IMR-90 (cell line): Measurements from ENCODE around the gene HTT.

ENCODE experiments used
- CEBPB ChIP-seq: IDR thresholded peaks from 2 replicates; pipeline ENCODE4 v1.6.1; 2012; ENCODE audit warnings: low read depth, low read length, improper control_type of control experiment
- FOS ChIP-seq: fragments of 150-350 bp; IDR thresholded peaks from 2 replicates; pipeline ENCODE4 v1.6.1; 2016; ENCODE audit warnings: low read depth, low read length
- MAFK ChIP-seq: IDR thresholded peaks from 2 replicates; pipeline ENCODE4 v1.6.1; 2012; ENCODE audit warnings: low read depth, low read length, improper control_type of control experiment
- POLR2A ChIP-seq: IDR thresholded peaks from 2 replicates; pipeline ENCODE4 v1.6.1; 2012; ENCODE audit warnings: mild to moderate bottlenecking, low read depth, low read length
- RAD21 ChIP-seq: IDR thresholded peaks from 2 replicates; pipeline ENCODE4 v1.6.1; 2012; ENCODE audit warnings: low read length, improper control_type of control experiment
- RFX5 ChIP-seq: IDR thresholded peaks from 2 replicates; pipeline ENCODE4 v1.8.0; 2012; ENCODE audit warnings: low read depth, mild to moderate bottlenecking, low read length, moderate library complexity
- TF ChIP-seq, protein P1 (sequence below): conservative IDR thresholded peaks from 2 replicates; pipeline ENCODE4 v1.5.1; 2012; ENCODE audit warnings: mild to moderate bottlenecking, low read depth, low read length, improper control_type of control experiment
- TF ChIP-seq, protein P2 (sequence below): fragments of 150-350 bp; IDR thresholded peaks from 2 replicates; pipeline ENCODE4 v1.6.1; 2017; ENCODE audit warnings: mild to moderate bottlenecking, antibody characterized with exemption, low read length, low read depth
- TF ChIP-seq, protein P3 (sequence below): fragments of 150-350 bp; IDR thresholded peaks from 2 replicates; pipeline ENCODE4 v1.6.1; 2016; ENCODE audit warnings: low read depth, mild to moderate bottlenecking, low read length, moderate library complexity, borderline replicate concordance

GRCh38 chr4:3287271-3287971, 212.9 kb downstream of the HTT start:
- TF ChIP-seq, protein P1, sequence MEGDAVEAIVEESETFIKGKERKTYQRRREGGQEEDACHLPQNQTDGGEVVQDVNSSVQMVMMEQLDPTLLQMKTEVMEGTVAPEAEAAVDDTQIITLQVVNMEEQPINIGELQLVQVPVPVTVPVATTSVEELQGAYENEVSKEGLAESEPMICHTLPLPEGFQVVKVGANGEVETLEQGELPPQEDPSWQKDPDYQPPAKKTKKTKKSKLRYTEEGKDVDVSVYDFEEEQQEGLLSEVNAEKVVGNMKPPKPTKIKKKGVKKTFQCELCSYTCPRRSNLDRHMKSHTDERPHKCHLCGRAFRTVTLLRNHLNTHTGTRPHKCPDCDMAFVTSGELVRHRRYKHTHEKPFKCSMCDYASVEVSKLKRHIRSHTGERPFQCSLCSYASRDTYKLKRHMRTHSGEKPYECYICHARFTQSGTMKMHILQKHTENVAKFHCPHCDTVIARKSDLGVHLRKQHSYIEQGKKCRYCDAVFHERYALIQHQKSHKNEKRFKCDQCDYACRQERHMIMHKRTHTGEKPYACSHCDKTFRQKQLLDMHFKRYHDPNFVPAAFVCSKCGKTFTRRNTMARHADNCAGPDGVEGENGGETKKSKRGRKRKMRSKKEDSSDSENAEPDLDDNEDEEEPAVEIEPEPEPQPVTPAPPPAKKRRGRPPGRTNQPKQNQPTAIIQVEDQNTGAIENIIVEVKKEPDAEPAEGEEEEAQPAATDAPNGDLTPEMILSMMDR = no peak
- TF ChIP-seq POLR2A = no peak
- TF ChIP-seq CEBPB = no peak
- TF ChIP-seq, protein P2, sequence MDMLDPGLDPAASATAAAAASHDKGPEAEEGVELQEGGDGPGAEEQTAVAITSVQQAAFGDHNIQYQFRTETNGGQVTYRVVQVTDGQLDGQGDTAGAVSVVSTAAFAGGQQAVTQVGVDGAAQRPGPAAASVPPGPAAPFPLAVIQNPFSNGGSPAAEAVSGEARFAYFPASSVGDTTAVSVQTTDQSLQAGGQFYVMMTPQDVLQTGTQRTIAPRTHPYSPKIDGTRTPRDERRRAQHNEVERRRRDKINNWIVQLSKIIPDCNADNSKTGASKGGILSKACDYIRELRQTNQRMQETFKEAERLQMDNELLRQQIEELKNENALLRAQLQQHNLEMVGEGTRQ = no peak
- no peak for TF ChIP-seq MAFK
- no peak for TF ChIP-seq RFX5
- TF ChIP-seq, protein P3, sequence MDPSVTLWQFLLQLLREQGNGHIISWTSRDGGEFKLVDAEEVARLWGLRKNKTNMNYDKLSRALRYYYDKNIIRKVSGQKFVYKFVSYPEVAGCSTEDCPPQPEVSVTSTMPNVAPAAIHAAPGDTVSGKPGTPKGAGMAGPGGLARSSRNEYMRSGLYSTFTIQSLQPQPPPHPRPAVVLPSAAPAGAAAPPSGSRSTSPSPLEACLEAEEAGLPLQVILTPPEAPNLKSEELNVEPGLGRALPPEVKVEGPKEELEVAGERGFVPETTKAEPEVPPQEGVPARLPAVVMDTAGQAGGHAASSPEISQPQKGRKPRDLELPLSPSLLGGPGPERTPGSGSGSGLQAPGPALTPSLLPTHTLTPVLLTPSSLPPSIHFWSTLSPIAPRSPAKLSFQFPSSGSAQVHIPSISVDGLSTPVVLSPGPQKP = no peak
- TF ChIP-seq RAD21 = no peak
- no peak for TF ChIP-seq FOS
